ENCODE measurements around the gene FGD2. TPM values are rescaled to one million over a fixed set of nuclear protein-coding genes. Genes with fewer than 3 reads are reported as not detected.
"Not testable (repeated sequence)": the region's sequence is repeated elsewhere in the genome, so short reads cannot be mapped to it uniquely, and the experiment has no call there.

The FGD2 gene
- total RNA-seq, 4 donors from 2014 or later = 2.7 to 9.2 (median 5.2) TPM

DNA sequence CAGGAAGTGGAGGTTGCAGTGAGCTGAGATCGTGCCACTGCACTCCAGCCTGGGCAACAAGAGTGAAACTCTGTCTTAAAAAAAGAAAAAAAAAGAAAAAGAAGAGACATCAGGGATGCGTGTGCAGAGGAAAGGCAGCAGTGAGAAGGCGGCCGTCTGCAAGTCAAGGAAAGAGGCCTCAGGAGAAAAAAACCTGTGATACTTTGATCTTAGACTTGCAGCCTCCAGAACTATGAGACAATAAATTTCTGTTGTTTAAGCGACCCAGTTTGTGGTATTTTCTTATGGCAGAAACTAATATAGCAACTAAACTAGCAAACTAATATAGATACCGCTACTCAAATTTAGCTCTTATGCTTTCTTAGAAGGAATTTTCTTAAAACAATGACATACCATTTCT lies 36.1 kb downstream of the FGD2 start:
- no peak for TF ChIP-seq POLR2A (IDR thresholded peaks at IDR 0.05)
- TF ChIP-seq, protein P1, sequence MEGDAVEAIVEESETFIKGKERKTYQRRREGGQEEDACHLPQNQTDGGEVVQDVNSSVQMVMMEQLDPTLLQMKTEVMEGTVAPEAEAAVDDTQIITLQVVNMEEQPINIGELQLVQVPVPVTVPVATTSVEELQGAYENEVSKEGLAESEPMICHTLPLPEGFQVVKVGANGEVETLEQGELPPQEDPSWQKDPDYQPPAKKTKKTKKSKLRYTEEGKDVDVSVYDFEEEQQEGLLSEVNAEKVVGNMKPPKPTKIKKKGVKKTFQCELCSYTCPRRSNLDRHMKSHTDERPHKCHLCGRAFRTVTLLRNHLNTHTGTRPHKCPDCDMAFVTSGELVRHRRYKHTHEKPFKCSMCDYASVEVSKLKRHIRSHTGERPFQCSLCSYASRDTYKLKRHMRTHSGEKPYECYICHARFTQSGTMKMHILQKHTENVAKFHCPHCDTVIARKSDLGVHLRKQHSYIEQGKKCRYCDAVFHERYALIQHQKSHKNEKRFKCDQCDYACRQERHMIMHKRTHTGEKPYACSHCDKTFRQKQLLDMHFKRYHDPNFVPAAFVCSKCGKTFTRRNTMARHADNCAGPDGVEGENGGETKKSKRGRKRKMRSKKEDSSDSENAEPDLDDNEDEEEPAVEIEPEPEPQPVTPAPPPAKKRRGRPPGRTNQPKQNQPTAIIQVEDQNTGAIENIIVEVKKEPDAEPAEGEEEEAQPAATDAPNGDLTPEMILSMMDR (IDR thresholded peaks at IDR 0.05) = no peak
- intact Hi-C loops (cut with DNase I; ENCODE audit: low total_unique reads) = no loop called here
- H3K4me3 ChIP-seq (ENCODE audit: low read depth, poor library complexity, severe bottlenecking) = no peak overlapping the region
- 89 to 95% methylated on average over 6 of the region's 6 CpGs for WGBS, 2 donors
- no peak for DNase-seq (ENCODE audit: low spot score in 2 of 2)

DNA sequence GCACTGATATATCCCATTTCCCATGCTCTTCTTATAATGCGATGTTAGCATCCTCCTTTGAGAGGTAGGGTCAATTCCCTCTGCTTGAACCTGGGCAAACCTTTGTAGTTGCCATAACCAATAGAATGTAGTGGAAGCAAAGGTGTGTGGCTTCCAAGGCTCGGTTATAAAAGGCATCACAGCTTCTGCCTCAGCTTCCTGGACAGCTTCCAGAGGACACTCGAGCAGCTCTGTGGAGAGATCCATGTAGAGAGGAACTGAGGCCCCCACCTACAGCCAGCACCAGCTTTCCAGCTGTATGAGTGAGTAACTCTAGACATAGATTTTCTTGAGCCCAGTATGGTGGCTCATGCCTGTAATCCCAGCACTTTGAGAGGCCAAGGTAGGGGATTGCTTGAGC lies 36.7 kb downstream of the FGD2 start:
- intact Hi-C loops (cut with DNase I; ENCODE audit: low total_unique reads) = no loop called here
- TF ChIP-seq, protein P1 (IDR thresholded peaks at IDR 0.05) = no peak
- no peak for TF ChIP-seq POLR2A (IDR thresholded peaks at IDR 0.05)
- DNase-seq (ENCODE audit: low spot score in 2 of 2) = no peak
- 53 to 82% methylated on average over 3 of the region's 3 CpGs for WGBS, 2 donors
- no peak overlapping the region for H3K4me3 ChIP-seq (ENCODE audit: low read depth, poor library complexity, severe bottlenecking)

DNA sequence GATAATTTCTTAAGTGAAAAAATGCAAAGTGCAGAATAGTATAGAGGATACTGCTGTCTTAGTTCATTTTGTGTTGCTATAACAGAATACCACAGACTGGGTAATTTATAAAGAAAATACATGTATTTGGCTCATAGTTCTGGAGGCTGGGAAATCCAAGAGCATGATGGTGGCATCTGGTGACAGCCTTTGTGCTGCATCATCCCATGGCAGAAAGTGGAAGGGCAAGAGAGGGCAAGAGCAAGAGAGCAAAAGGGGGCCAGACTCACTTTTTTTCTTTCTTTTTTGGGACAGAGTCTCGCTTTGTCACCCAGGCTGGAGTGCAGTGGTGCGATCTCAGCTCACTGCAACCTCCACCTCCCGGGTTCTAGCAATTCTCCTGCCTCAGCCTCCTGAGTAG lies 37.6 kb downstream of the FGD2 start:
- DNase-seq (ENCODE audit: low spot score in 2 of 2); H3K4me3 ChIP-seq (ENCODE audit: low read depth, poor library complexity, severe bottlenecking); intact Hi-C loops (cut with DNase I; ENCODE audit: low total_unique reads): not testable (repeated sequence)
- WGBS, 2 donors = 95 to 98% methylated on average over 3 of the region's 3 CpGs

DNA sequence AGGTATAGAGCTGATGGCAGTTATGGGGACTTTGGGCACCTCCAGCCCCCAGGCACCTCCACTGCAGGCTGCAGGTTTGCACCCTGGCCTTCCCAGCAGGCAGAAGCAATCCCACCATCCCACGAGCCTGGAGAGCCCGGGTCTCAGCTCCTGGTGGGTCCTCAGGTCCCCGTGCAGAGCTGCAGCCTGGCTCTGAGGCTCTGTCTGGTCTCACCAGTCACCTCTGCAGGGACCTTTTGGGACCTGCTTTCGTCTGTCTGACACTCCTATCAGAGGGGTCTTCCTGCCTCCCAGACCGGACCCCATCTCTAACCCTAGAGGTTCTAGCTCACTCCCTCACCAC lies 41.9 kb downstream of the FGD2 start:
- H3K4me3 ChIP-seq (ENCODE audit: low read depth, poor library complexity, severe bottlenecking) = no peak overlapping the region
- 94 to 95% methylated on average over 5 of the region's 5 CpGs for WGBS, 2 donors
- DNase-seq (ENCODE audit: low spot score in 2 of 2) = no peak
- TF ChIP-seq, protein P1 (IDR thresholded peaks at IDR 0.05) = no peak
- intact Hi-C loops (cut with DNase I; ENCODE audit: low total_unique reads) = no loop called here

DNA sequence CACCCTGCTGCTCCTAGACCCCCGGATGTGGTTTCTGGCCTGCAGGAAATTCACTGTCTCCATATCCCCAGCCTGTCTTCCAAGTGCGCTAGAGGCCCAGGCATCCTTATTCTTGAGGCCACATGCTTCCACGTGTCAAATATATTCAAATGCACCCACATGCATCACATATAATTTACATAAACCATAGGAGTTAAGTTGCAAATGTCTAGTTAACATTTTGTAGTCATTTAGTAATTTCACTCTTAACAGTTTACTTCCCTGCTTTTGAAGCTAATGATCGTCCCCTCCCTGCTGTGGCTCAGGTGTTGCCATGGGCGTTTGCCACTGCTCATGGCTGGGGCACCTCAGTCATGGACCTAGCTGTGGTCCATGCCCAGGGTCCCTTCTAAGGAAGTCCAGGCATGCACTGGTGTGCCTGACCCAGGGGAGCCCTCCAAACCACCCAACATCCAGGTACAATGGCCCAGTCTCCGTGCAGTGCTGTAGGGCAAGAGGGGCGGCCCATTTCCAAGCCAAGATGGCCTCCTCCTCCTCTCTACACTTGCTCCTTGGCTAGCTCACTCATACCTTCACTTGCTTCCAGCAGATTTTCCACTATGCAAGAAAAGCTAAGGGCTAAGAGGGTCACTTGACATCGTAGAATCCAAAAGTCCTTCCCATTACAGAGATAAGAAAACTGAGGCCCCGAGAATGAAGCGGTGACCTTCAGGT lies 42.4 kb downstream of the FGD2 start:
- intact Hi-C loops (cut with DNase I; ENCODE audit: low total_unique reads) = no loop called here
- no peak for TF ChIP-seq POLR2A (IDR thresholded peaks at IDR 0.05)
- TF ChIP-seq, protein P1 (IDR thresholded peaks at IDR 0.05) = no peak
- no peak overlapping the region for H3K4me3 ChIP-seq (ENCODE audit: low read depth, poor library complexity, severe bottlenecking)
- 82 to 87% methylated on average over 10 of the region's 10 CpGs for WGBS, 2 donors
- no peak for DNase-seq (ENCODE audit: low spot score in 2 of 2)

DNA sequence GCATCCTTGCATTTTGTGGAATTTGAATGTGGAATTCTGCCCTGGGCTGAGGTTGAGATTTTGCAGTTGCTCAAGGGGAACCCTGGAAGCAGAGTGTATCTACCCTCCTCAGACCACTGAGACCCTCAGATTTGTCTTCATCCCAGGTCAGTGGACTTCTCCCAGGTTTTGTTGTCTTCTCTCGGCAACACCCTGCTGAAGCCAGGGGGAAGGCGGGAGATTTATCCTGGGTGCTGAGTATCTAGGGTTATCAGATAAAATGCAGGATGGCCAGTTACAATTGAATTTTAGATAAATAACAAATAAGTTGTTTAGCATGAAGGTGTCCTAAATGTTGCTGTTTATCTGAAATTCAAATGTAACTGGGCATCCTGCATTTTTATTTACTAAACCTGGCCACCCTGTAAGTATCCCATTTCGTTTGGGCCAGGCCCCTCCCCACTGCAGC lies 43.0 kb downstream of the FGD2 start:
- intact Hi-C loops (cut with DNase I; ENCODE audit: low total_unique reads) = no loop called here
- H3K4me3 ChIP-seq (ENCODE audit: low read depth, poor library complexity, severe bottlenecking) = no peak overlapping the region
- DNase-seq (ENCODE audit: low spot score in 2 of 2) = no peak
- TF ChIP-seq, protein P1 (IDR thresholded peaks at IDR 0.05) = no peak
- TF ChIP-seq POLR2A (IDR thresholded peaks at IDR 0.05) = no peak
- 21 to 41% methylated on average over 3 of the region's 3 CpGs for WGBS, 2 donors

Data from lower leg skin (tissue), 4 donors.